Hindlimb muscle (tissue), 1 donor: ENCODE results near the gene IGFL2. TPM values are rescaled to one million over a fixed set of nuclear protein-coding genes. Genes with fewer than 3 reads are reported as not detected.
"Not testable (repeated sequence)": the region's sequence is repeated elsewhere in the genome, so short reads cannot be mapped to it uniquely, and the experiment has no call there.

Source experiments
- DNase-seq: peaks from one replicate; pipeline ENCODE4 v3.0.0-alpha.2; 2013
- polyA plus RNA-seq: library from polyadenylated mRNA; unstranded; fragments of 120-200 nt; gene quantifications from one replicate; pipeline ENCODE4 v1.2.1, GENCODE V29; 2013; ENCODE audit not compliant: insufficient read length

The IGFL2 gene
- polyA plus RNA-seq = 0.44 TPM

DNA sequence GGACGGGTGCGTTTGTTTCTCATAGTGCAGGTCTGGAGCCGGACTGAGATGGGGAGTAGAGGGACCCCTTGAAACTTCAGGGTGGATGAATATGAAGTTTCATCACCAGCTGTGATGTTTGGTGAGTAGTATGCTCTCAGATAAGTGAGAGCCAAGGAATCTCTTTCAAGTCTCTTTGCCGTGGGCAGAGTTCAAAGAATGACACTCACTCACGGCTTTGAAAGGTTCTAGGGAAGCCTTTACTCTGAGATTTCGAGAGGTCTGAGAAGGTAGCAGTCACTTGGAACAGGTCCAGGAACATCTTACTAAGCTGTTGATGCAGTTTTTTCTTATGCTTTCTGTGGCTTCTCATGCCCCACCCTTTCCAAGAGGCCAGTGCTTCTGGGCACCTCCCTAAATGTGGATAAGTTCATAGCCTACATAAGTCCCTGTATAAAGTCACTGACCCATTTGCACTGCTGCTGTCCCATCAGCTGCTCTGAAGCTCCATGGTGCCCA is at the start of gene IGFL2:
IGFL2 (plus strand) TSS at position 448 of the 498 bp plus-strand sequence; CDS start at position 489, 41 bp downstream.
- DNase-seq = no peak

DNA sequence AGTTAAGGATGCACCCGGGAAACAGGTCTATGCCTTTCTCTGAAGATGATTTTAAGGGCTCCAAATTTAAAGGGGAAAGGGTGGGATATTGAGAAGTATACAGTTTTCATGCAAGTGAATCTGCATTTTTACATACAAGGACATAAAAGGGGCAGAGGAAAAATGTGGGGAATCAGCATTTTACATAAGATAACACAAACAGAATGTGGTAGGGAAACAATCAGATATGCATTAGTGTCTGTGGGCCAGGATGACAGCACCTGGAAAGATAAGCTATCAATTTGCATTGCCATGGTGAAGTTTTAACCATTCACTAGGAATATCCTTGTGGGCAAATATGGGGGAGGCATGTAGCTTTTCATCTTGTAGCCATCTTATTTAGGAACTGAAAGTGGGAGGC is 47.7 kb upstream of the IGFL2 start:
- DNase-seq = no peak

DNA sequence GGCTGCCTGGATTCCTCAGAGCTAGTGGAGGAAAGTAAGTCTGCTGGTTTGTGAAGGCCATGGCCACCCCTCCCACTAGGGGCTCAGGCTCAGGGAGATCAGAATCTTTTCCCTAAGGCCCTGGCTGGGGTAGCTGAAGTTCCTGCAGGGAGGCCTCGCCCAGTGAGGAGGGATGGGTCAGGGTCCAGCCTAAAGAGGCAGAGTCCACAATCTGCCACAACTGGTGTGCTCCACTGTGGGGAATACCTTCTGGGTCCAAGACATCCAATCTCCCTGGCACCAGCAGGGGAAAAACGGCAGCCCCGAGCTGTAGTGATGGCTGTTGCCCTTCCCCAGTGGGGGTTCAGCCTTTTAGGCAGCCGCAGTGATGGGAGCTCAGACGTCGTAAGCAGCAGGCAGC is 46.7 kb upstream of the IGFL2 start:
- no peak for DNase-seq

DNA sequence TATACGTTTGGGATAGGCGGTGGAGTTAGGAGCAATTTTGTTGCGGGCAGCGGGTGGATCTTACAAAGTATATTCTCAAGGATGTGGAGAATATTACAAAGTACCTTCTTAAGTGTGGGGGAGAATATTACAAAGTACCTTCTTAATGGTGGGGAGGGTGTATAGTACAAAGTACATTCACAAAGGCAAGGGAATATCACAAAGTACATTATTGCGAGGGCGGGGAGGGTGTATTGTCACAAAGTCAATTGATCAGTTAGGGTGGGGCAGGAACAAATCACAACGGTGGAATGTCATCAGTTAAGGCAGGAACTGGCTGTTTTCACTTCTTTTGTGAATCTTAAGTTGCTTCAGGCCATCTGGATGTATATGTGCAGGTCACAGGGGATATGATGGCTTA is 45.7 kb upstream of the IGFL2 start:
- not testable (repeated sequence) for DNase-seq

DNA sequence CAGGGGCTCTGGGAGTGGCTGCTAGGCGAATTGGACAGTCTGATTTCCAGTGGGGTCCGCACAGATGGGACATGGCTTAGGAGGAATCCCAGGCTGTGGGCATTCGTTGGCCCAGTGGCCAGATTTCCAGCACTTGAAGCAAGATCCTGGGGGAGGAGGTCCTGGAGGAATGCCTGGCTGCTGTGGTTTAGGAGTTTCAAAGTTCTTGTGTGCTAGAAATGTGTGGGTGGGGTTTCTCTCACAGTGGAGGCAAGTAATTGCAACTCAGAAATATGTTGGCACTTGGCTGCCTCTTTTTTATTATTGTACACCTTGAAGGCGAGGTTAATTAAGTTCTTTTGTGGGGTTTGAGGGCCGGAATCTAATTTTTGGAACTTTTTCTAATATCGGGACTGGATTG is 40.7 kb upstream of the IGFL2 start:
- no peak for DNase-seq

DNA sequence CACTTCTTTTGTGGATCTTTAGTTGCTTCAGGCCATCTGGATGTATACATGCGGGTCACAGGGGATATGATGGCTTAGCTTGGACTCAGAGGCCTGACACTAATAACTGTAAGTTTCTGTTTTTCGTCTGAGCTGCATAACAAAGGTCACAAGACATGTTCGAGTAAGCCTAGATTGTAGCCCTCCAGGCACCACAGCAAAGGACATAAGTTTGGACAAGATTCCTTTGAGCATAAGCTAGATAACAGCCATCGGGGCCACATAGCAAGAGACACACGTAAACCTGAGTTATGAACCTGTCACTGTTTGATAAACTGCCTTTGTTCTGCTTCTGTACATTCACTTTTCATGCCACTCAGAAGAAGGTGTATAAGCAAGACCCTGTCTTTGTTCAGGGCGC is 38.2 kb upstream of the IGFL2 start:
- DNase-seq = no peak

DNA sequence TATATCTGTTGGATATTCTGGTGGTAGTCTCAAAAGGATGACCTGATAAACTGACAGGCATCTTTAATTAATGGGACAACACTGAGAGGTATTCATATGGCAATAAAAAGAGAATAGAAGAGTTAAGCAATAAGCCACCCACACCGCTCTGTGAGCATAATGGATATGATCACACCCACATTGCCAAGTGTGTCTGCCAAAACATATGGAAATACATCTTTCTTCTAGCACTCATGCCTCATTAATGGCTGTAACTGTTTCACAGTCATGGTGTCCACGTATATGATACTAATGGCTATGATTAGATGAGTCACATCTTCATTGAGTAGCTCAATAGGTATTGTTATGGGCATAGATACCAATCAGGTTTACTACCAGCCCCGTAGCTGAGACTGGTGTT is 36.7 kb upstream of the IGFL2 start:
- DNase-seq = no peak

DNA sequence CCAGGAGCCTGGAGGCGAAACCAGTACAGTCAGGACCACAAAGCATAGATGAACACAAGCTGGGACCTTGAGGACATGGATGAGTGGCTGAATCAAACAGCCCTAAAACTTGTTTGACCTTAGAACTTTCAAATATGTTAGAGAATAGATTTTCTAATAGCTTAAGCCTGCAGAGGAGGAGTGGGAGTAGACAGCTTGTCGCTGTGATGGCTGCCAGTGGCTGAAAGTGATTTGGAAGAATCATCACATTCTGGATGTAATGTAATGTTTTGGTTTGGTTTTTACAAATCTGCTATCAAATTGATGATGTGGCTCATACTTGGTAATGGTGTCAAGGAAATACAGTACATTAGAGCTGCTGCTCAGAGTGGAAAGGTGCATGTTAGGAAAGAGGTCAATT is 35.5 kb upstream of the IGFL2 start:
- no peak for DNase-seq

DNA sequence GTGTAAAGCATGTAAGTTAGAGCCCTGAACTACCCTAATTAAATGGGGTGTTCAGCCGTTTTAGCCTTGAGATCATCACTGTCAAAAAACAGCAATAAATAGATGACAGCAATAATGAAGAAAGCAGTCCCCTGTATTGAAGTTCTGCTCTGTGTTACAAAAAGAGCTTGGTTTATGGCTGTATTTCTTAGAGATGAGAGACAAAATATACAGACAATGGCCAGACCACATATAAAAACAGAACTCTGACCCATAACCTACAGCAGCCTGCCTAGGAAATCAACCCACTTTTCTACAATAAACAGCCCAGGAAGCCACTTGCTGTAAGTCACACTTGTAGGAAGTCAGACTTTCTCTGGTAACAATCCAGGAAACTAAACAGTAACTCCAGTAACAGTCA is 34.3 kb upstream of the IGFL2 start:
- DNase-seq = no peak

DNA sequence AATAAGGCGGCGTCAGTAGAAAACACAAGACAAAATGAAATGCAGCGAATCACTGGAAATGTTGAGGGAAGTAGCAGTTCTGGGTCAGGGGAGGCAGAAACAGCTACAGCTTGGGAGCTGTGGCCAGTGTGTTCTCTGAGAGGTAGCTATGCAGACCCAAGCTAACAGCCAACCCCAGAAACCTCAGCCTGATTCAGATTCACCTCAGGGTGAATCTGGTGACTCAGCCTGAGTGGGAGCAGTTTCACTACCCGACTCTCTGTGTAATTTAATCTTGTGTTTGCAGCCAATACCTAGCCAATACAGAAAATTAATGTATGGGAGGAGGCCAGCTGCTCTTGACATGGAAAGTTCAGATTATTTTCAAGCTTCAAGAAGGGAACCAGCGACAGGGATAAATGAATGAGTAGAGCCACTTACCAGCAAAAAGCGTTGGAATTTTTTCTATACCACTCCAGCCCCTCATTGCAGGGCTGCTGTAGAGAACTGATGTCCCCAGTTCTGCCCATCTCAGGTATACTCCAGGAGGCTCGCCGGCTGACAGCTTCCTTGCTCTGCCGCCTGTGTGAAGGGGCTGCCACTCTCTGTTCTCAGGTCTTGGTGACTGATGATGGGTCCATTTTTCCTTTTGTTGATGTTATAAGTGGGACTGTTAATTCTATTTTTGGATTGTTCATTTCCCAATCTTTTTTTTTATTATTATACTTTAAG is 32.5 kb upstream of the IGFL2 start:
- DNase-seq = no peak

DNA sequence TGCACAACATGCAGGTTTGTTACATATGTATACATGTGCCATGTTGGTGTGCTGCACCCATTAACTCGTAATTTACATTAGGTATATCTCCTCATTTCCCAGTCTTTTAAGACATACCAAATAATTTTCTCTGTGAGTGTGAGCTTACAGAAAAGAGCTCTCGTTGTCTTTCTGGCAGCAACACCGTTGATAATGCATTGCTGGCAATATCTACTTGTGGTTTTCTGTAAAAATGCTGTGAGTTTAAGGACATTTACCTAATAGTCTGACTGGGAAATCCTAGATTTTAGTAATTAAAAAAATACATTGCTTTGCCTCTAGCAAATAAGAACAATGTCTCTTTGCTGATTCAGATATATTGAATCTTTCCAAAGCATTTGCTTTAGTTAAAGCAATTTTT is 31.9 kb upstream of the IGFL2 start:
- DNase-seq = no peak

DNA sequence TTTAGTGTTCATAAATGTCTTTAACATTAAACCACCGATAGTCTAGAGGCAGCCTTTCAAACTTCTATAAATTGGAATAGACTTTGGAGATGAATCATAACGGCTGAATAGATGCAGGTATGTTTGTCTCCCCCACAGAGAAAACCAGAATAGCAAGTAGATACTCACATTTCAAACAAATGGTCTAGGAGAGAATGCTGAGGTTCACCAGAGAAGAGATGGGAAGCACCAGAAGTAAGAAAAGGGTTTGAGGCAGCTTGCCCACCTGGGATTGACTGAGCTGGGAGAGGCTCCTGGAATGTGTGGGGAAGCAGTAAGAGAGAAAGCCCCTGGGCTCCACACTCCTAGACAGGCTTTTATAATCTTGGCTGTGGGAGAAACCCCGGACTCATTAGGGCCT is 29.9 kb upstream of the IGFL2 start:
- DNase-seq = no peak

DNA sequence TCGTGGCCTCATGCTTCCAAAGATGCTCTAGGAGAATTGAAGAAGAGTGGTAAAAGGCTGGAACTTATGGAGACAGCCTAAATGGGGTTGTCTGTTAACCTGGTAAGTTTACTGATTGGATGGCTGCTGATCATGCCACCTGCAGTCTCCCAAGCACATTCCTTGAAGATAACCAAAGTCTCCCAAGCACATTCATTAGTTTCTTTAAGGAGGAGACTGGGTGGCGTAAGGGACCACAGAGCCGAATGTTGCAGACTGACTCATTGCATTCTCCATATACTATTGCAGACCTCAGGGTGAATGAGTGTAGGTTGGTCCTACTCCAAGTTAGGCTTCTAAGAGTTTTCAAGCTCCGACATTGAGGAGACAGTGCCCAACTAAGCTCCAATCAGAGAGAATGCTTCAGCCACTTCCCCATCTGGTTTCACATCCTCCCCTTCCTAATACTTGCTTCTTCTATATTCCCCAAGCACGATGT is 23.4 kb upstream of the IGFL2 start, which contains the start of gene IGFL3:
IGFL3 (minus strand) TSS at position 51 of the 478 bp plus-strand sequence; CDS start at position 12, 39 bp downstream.
- no peak for DNase-seq

DNA sequence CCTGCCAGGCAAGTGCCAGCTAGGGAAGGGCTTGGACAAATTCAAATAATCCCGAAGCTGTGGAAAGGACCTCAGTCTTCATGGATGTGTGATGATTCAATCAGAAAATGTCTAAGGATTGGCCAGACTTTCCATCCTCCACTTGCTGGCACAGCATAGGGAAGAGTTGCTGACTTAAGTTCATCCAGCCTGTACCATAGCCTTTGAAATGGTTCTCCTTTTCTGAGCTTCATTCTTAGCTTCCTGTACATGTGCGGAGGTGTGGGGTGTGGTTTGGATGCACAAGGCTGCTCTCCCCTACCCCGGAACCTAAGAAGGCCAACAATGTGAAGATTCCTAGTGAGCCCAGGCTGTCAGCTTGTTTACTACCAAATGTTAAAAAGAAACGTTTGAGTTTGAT is 22.6 kb upstream of the IGFL2 start:
- no peak for DNase-seq

DNA sequence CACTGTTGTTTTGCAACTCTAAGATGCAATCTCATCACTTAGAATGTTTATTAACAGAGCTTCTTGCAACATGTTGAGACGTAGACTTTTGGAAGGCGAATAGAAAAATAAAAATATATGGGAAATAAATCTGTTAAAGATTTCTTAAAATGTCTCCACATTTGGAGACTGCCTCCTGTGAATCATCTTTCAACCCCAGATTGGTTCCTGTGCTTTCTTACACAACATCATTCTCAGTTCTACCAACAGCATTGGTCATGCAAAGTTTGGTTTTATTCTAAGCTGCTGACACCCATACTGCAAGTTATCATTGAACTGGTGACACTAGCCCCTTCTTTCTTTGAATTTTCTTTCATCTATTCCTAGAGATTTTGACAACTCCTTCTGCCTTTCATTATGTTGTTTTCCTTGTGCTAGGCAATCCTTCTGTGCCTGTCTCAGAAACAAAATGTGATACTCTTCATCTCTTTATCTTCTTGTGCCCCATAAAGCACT is 21.9 kb upstream of the IGFL2 start:
- DNase-seq = no peak

DNA sequence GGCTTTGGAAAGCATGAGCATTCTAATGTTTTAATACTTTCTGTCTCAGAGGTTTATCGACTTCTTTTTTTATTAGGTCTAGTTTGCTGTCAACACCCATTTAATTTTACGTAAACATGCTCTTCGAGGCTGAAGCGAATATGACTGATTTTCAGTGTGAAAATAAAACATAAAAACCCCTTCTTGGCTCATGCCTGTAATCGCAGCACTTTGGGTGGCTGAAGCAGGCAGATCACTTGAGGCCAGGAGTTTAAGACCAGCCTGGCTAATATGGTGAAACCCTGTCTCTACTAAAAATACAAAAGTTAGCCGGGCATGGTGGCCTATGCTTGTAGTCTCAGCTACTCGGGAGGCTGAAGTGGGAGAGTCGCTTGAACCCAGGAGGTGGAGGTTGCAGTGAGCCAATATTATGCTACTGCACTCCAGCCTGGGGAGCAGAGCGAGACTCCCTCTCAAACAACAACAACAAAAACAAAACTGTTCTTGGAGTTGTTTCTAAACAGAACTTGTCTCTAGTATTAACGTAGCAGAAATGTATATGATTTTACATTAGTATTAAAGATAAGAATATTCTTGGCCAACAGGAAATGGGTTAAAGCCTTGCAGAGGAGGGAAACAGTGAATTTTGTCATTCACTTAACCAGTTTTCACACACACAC is 16.4 kb upstream of the IGFL2 start:
- DNase-seq = no peak

DNA sequence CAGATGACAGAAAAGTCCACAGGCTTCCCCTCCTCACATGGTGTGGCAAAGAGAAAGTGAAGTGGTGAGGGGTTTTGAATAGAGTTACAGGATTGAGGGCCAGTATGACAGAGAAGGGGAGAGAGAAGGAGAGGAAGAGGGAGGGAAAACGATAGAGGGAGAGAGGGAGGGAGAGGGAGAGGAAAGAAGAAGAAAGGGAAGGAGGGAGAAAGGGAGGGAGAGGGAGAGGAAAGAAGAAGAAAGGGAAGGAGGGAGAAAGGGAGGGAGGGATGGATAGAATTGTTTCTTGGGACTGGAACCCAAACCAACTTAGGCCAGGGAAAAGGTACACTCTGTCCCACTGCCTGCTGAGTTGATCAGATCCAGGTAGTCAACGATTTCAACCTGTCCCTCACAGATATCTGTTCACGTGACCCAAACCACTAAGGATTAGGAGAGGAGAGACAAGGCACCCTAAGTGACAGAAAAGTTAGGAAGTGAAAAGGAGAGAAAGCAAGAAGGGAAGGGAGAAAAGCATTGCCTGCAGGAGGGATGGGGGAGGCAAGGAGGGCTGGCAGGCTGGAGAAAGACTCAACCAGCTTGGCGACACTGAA is 15.4 kb upstream of the IGFL2 start:
- no peak for DNase-seq

DNA sequence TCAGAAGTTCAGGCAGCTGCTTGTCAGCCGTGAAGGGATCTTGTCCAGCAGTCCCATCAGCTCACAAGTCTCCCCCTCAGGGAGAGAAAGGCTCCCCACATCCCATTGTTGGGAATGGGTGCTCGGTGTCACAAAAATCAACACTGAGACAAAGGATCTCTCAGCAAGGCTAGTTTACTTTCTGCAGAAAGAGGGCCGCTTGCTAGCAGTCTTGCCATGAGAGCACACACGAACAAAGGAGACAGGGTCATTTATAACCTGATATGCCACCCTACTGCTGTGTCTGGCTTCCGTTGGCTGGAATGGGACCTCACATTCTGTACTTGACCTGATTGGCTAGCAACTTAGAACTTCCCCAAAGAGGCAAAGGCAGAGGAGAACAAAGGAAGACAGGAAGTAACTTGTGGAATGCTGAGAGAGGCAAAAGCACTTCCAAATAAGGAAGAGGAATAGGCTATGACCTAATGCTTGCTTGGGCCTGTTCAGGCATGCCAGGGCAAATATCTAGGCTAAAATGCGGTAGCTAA is 14.9 kb upstream of the IGFL2 start:
- DNase-seq = peak; percentile 7

DNA sequence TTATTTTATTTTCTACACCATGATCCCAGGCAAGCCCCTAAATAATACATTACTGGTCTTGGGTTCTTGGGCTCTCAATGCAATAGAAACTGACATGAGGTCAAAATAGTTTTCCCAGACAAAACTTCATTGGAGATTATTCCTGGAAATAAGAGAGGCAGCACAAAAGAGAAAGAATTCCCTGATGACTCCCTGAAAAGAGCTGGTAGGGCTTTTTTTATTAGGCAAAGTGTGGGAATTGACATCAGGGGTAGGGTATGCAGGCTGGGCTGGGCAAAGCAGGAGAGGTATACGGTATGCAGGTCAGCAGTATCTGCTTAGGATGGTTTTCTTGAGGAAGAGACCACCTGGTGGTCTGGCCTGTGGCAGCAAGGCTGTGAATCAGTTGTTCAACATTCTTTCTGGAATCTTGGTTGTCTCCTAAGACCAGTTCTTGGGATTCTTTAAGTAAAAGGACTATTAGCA is 14.2 kb upstream of the IGFL2 start:
- DNase-seq = no peak

DNA sequence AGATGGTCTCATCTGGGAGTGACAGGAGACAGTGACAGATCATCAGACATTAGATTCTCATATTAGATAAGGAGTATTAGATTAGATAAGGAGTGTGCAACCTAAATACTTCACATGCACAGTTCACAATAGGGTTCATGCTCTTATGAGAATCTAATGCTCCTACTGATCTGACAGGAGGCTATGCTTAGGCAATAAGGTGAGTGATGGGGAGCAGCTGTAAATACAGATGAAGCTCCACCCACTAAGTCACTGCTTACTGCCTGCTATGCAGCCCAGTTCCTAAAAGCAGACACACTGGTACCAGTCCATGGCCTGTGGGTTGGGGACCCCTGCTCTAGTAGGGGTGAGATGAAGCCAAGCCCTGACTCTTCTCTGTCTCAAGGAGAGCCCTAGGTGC is 13.5 kb upstream of the IGFL2 start:
- DNase-seq = no peak

DNA sequence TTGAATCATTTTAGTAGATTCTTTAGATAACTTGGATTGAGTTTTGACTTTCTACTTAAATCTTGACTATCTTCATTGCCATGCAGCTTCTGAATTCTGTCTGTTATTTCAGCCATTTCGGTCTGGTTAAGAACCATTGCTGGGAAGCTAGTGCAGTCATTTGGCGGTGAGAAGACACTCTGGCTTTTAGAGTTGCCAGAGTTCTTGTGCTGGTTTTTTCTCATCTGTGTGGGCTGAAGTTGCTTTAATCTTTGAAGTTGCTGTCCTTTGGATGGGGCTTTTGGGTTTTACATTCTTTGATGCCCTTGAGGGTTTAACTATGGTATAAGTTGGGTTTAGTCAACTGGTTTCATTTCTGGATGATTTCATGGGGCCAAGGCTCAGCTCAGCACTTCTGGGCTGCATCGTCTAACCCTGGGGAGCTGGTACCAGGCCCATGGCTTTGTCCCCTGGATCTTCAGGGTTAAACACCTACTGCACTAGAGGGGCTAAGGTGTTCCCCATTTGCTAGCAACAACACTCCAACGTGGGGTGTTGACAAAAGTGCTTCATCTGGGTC is 10.0 kb upstream of the IGFL2 start:
- no peak for DNase-seq

DNA sequence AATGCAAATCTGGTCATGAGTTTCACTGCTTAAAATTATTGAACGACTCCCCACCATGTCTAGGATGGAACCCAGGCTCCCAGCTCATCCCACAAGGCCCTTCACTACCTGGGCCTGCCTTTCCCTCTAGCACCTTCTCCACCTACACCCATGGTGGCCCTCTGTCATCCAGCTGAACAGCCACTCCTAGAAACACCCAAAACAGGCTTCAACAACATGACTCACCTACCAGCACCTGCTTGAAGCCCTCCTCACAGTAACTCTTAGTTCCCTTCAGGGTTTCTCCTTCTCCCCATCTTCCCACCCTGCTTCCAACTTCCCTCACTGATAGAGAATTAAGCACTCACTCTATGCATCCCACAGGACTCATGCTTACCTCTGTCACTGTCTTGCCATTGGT is 6.6 kb upstream of the IGFL2 start:
- DNase-seq = no peak

DNA sequence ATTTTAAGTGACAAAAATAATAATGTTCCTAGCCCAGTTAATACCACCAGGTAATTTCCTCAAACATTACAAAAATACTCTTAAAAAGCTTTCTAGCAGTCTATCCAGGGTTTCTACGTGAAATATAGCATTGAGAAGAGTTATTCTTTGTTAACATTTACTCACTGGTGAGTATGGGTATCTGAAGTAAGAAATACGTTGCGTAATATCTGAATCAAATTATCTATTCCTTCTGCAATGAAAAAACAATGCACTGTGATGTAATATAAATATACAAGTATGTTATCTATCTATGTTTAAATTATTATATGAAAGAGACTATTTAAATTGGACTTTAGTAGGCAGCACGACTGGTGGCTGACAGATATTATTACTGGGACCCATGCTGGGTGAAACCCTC is 5.7 kb upstream of the IGFL2 start:
- no peak for DNase-seq
